Stimulated activated CD4-positive, alpha-beta T cell treated with anti-CD3 and anti-CD28 coated beads, Interleukin-1b, Interleukin-23, amount 100 ng/mL, for 48 hours (primary cell): ENCODE data around the gene CTSH.

Experiments used
- DNase-seq: peaks from one replicate; pipeline ENCODE4 v3.0.0-alpha.2; 2020

The CTSH gene

GRCh38 chr15:78977591-78978347 is 32.9 kb upstream of the CTSH start:
- no peak for DNase-seq

GRCh38 chr15:78977091-78977571 is 32.3 kb upstream of the CTSH start:
- DNase-seq = no peak

GRCh38 chr15:78976691-78977090 is 31.8 kb upstream of the CTSH start:
- DNase-seq = no peak

- no peak for DNase-seq
These were observed 29.5 kb upstream of the CTSH start for GRCh38 chr15:78974272-78974918.

GRCh38 chr15:78969687-78970349 is 25.0 kb upstream of the CTSH start:
- DNase-seq = no peak

- no peak for DNase-seq
These were observed 23.9 kb upstream of the CTSH start for GRCh38 chr15:78968539-78969271.

GRCh38 chr15:78968114-78968513 is 23.3 kb upstream of the CTSH start:
- DNase-seq = no peak

GRCh38 chr15:78960308-78960707 is 15.5 kb upstream of the CTSH start:
- DNase-seq = no peak

GRCh38 chr15:78959360-78959759 is 14.5 kb upstream of the CTSH start:
- DNase-seq = no peak

GRCh38 chr15:78957416-78958093 is 12.7 kb upstream of the CTSH start:
- no peak for DNase-seq

- DNase-seq = no peak
These were observed 12.1 kb upstream of the CTSH start for GRCh38 chr15:78956937-78957336.

- no peak for DNase-seq
These were observed 10.5 kb upstream of the CTSH start for GRCh38 chr15:78955355-78955754.

GRCh38 chr15:78951841-78952238 is 7.0 kb upstream of the CTSH start:
- DNase-seq = no peak

- no peak for DNase-seq
These were observed 6.3 kb upstream of the CTSH start for GRCh38 chr15:78950902-78951840.

- DNase-seq = no peak
These were observed 5.5 kb upstream of the CTSH start for GRCh38 chr15:78950343-78950742.

GRCh38 chr15:78949461-78949860 is 4.6 kb upstream of the CTSH start:
- no peak for DNase-seq

GRCh38 chr15:78947506-78947905 is 2.7 kb upstream of the CTSH start:
- no peak for DNase-seq

- no peak for DNase-seq
These were observed 1.6 kb upstream of the CTSH start for GRCh38 chr15:78946493-78946892.

- DNase-seq = no peak
These were observed 632 bp downstream of the CTSH start for GRCh38 chr15:78944202-78944625.

GRCh38 chr15:78943692-78944091 is 1.2 kb downstream of the CTSH start:
- DNase-seq = no peak

GRCh38 chr15:78942741-78943140 is 2.1 kb downstream of the CTSH start:
- no peak for DNase-seq
